Neural cell (in vitro differentiated cells): ENCODE results near the gene TBX4. TPM values are rescaled to one million over a fixed set of nuclear protein-coding genes. Genes with fewer than 3 reads are reported as not detected.
A peak's percentile ranks its signal among the peaks of the same experiment; 100 is the strongest.

Experiments
- H2AFZ ChIP-seq: fragments of 200-600, 300-800 bp; sonication (generic), shearing (Covaris generic); 2 replicates; pipeline ENCODE4 v1.6.0; 2014; ENCODE audit warnings: low read depth, mild to moderate bottlenecking, antibody characterized with exemption, low read length, moderate library complexity
- H3F3A ChIP-seq: fragments of 200-600 bp; shearing (Covaris generic); 2 replicates; pipeline ENCODE4 v1.6.1; 2016; ENCODE audit warnings: mild to moderate bottlenecking, moderate library complexity, mixed read lengths, antibody characterized with exemption, low read length; ENCODE audit not compliant: insufficient read depth, poor library complexity, severe bottlenecking
- H3K27ac ChIP-seq: fragments of 200-600, 300-800 bp; sonication (generic), shearing (Covaris generic); 2 replicates; pipeline ENCODE4 v1.5.1; 2014; ENCODE audit warnings: mild to moderate bottlenecking, low read length, moderate library complexity
- H3K27me3 ChIP-seq: fragments of 300-800, 200-600 bp; sonication (generic), shearing (Covaris generic); 2 replicates; pipeline ENCODE4 v1.6.0; 2014; ENCODE audit warnings: mild to moderate bottlenecking, low read depth, low read length, moderate library complexity; ENCODE audit not compliant: insufficient read depth
- H3K36me3 ChIP-seq: fragments of 300-800, 200-600 bp; sonication (generic), shearing (Covaris generic); 2 replicates; pipeline ENCODE4 v1.5.1; 2014; ENCODE audit warnings: mild to moderate bottlenecking, antibody characterized with exemption, low read length, moderate library complexity; ENCODE audit not compliant: insufficient read depth
- H3K4me2 ChIP-seq: fragments of 300-800, 200-600 bp; sonication (generic), shearing (Covaris generic); 2 replicates; pipeline ENCODE4 v1.6.0; 2014; ENCODE audit warnings: mild to moderate bottlenecking, low read length
- H3K4me3 ChIP-seq: fragments of 300-800, 200-600 bp; sonication (generic), shearing (Covaris generic); 2 replicates; pipeline ENCODE4 v1.5.1; 2014; ENCODE audit warnings: mild to moderate bottlenecking, low read length, moderate library complexity
- H3K79me2 ChIP-seq: fragments of 200-600 bp; shearing (Covaris generic); replicated peaks from 2 replicates; pipeline ENCODE4 v1.6.0; 2014; ENCODE audit warnings: mild to moderate bottlenecking, low read length, moderate library complexity; ENCODE audit not compliant: insufficient read depth
- H3K9ac ChIP-seq: fragments of 300-800, 200-600 bp; sonication (generic), shearing (Covaris generic); 2 replicates; pipeline ENCODE4 v1.6.1; 2016; ENCODE audit warnings: mild to moderate bottlenecking, low read length, mixed read lengths
- H3K9me2 ChIP-seq: fragments of 200-600 bp; shearing (Covaris generic); 2 replicates; pipeline ENCODE4 v1.6.1; 2016; ENCODE audit warnings: mild to moderate bottlenecking, low read length, mixed read lengths; ENCODE audit not compliant: insufficient read depth
- H3K9me3 ChIP-seq: fragments of 200-600, 300-800 bp; sonication (generic), shearing (Covaris generic); 2 replicates; pipeline ENCODE4 v1.6.1; 2016; ENCODE audit warnings: mild to moderate bottlenecking, mixed run types, low read length, moderate library complexity, mixed read lengths
- H4K20me1 ChIP-seq: fragments of 200-600 bp; shearing (Covaris generic); 2 replicates; pipeline ENCODE4 v1.6.1; 2016; ENCODE audit warnings: mild to moderate bottlenecking, mixed run types; ENCODE audit not compliant: insufficient read depth
- CTCF ChIP-seq: fragments of 450-650 bp; IDR thresholded peaks from 2 replicates; pipeline ENCODE4 v1.5.1; 2014; ENCODE audit warnings: antibody characterized with exemption, mild to moderate bottlenecking, moderate library complexity; ENCODE audit not compliant: poor library complexity, severe bottlenecking
- EP300 ChIP-seq: fragments of 450-650 bp; conservative IDR thresholded peaks from 2 replicates; pipeline ENCODE4 v1.6.1; 2014; ENCODE audit warnings: antibody characterized with exemption, mild to moderate bottlenecking, moderate library complexity; ENCODE audit not compliant: poor library complexity, severe bottlenecking
- EZH2 ChIP-seq: fragments of 200-600, 300-800 bp; shearing (Covaris generic), sonication (generic); IDR thresholded peaks from 2 replicates; pipeline ENCODE4 v1.6.1; 2014; ENCODE audit warnings: antibody characterized with exemption, low read length, borderline replicate concordance, mild to moderate bottlenecking; ENCODE audit not compliant: insufficient read depth, poor library complexity, severe bottlenecking
- MXI1 ChIP-seq: fragments of 450-650 bp; conservative IDR thresholded peaks from 2 replicates; pipeline ENCODE4 v1.6.1; 2014; ENCODE audit warnings: antibody characterized with exemption, mild to moderate bottlenecking; ENCODE audit not compliant: poor library complexity, severe bottlenecking
- POLR2AphosphoS5 ChIP-seq: IDR thresholded peaks from 2 replicates; pipeline ENCODE4 v1.6.1; 2012
- RAD21 ChIP-seq: fragments of 450-650 bp; conservative IDR thresholded peaks from 2 replicates; pipeline ENCODE4 v1.6.1; 2014; ENCODE audit warnings: antibody characterized with exemption, mild to moderate bottlenecking, moderate library complexity
- REST ChIP-seq: IDR thresholded peaks from 2 replicates; pipeline ENCODE4 v1.6.1; 2012; ENCODE audit warnings: borderline replicate concordance
- SMC3 ChIP-seq: fragments of 450-650 bp; conservative IDR thresholded peaks from 2 replicates; pipeline ENCODE4 v1.6.1; 2014; ENCODE audit warnings: antibody characterized with exemption, mild to moderate bottlenecking, moderate library complexity; ENCODE audit not compliant: poor library complexity
- TAF1 ChIP-seq: IDR thresholded peaks from 2 replicates; pipeline ENCODE4 v1.6.1; 2012; ENCODE audit warnings: low read depth
- polyA plus RNA-seq: library from polyadenylated mRNA; depleted of rRNA; stranded (reverse); fragments of >200 nt; gene quantifications from 2 replicates; pipeline ENCODE4 v1.2.3, GENCODE V29; 2014

TBX4 gene
- polyA plus RNA-seq, 1 donor from 2014 or later: not detected

GRCh38 chr17:61412143-61412859 lies 39.9 kb upstream of the TBX4 start:
- Histone ChIP-seq H3K79me2 (no peaks in the 10 kb centered on the region), H3K4me2 (peak overlapping the region; percentile 48), H3K9me3 (no peaks in the 10 kb centered on the region), H3F3A (no peaks in the 10 kb centered on the region), H2AFZ (no peak overlapping the region), H3K27me3 (peaks cover 73% of the 10 kb centered on the region), H4K20me1 (no peaks in the 10 kb centered on the region), H3K4me3 (peak overlapping the region; percentile 70), H3K9ac (peak overlapping the region; percentile 52), H3K27ac (no peak overlapping the region), H3K9me2 (no peaks in the 10 kb centered on the region), H3K36me3 (no peaks in the 10 kb centered on the region)
- TF ChIP-seq EZH2 (peak; percentile 78), RAD21 (peak; percentile 99), TAF1 (no peak), CTCF (peak; percentile 98), SMC3 (peak; percentile 99), EP300 (no peak), REST (no peak), MXI1 (no peak)

DNA sequence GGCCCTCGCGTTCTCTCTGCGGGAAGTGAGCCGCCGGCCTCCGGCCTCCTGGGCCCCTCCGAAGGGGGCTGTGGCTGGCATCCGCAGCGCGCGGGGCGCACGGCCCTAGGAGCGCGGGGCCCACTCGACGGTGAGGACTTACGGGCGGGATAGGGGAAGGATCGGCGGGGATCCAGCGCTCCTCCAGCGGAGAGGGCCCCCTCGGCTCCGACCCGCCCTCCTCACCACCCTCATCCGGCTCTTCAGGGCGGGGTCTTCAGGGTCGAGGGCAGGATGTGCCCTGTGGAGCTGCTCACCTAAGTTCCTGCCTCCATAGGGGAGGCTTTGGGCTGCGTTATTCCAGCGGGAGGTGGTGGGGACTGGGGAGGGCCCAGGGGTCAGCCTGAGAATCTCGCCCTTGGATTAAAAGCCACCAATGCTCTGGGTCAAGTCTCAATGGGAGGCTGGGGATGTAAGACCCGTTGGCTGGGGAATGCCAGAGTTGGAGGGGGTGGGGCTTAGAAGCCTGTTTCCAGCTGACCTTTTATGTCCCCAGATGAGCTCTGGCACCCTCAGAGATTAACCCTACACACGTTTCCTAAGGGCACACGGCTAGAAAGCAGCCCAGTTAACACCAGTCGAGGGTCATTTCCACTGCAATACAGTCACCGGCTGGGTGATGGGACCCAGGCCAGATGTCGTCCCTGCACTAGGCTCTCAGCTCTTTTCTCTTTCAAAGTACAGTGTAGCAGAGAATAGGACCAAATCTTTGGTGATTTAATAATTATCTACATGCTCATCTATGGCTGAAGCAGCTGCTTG lies 39.2 kb upstream of the TBX4 start:
- H3F3A ChIP-seq: no peaks in the 10 kb centered on the region
- TF ChIP-seq EZH2: no peak
- no peak for TF ChIP-seq POLR2AphosphoS5
- TF ChIP-seq TAF1: no peak
- TF ChIP-seq REST: no peak
- no peak for TF ChIP-seq MXI1
- no peak for TF ChIP-seq RAD21
- no peak for TF ChIP-seq CTCF
- TF ChIP-seq SMC3: no peak
- no peak for TF ChIP-seq EP300

More for the DNA sequence above, 39.2 kb upstream of the TBX4 start:
- Histone ChIP-seq H3K27ac (no peak overlapping the region), H3K79me2 (no peaks in the 10 kb centered on the region), H4K20me1 (no peaks in the 10 kb centered on the region), H3K4me2 (no peak overlapping the region), H3K27me3 (peaks cover 65% of the 10 kb centered on the region), H2AFZ (no peak overlapping the region), H3K4me3 (peak overlapping the region; percentile 70), H3K9ac (peak overlapping the region; percentile 52), H3K9me3 (no peaks in the 10 kb centered on the region), H3K36me3 (no peaks in the 10 kb centered on the region), H3K9me2 (no peaks in the 10 kb centered on the region)
